ENCODE results near the gene SRL. TPM values are rescaled to one million over a fixed set of nuclear protein-coding genes. Genes with fewer than 3 reads are reported as not detected.

SRL gene
- total RNA-seq, 1 experiment from 2014 or later: not detected

DNA sequence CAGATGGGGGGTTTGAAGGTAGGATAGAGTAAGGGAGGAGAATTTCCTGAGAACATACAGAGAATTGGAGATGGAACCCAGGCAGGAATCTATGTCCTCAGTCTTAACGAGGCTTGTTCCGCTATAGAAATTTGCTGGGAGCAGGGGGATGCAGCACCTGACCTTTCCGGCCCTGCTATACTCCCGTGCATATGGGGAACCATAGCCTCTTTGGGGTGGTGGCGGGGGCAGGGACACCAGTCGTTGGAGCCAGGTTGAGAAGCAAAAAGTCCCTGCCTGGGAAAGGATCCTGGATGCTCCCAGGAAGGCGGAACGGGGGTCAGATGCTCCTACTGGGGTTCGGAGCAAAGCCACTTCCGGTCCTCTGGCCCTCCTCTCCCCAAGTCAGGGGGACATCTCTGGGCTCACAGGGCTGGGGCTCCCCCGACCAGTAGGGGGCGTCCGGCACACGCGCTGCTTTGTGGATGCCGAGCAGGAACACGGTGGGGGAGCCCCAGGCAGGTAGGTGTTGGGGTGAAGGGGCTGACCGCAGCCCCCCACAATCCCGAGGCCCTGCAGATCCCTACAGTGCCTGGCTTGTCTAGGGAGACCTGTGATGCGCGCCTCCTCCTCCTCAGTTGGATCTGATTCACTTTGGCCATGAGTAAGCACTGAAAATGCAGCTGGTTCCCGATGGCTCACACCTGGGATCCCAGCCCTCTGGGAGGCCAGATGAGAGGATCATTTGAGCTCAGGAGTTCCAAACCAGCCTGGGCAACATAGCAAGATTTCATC, 46.5 kb upstream of the SRL start:
- in situ Hi-C loops (cut with HindIII; ENCODE audit: low pct_unique_long_range_greater_than_20kb, low sequenced_read_pairs): no loop called here
- DNase-seq (ENCODE audit: low read depth, low spot score) (no peak), ATAC-seq (peak; percentile 82)
- no TSS peak for BruUV-seq (replicated peaks)
- Histone ChIP-seq H3K36me3 (ENCODE audit: control insufficient read depth, insufficient read depth, low read length) (no peaks in the 10 kb centered on the region), H3K27ac (ENCODE audit: low read length) (peak overlapping the region; percentile 25), H3K27me3 (ENCODE audit: control insufficient read depth, insufficient read depth, low read length) (no peaks in the 10 kb centered on the region), H3K4me3 (ENCODE audit: low read depth in 2 of 2, low read length in 2 of 2) (peak overlapping the region in 1 of 2 experiments; percentile 30; a peak in 2 of 4 replicates), H3K9me3 (ENCODE audit: control insufficient read depth, insufficient read depth, low read depth, low read length) (no peaks in the 10 kb centered on the region), H3K4me1 (ENCODE audit: control insufficient read depth, insufficient read depth, low read length) (peaks cover 34% of the 10 kb centered on the region)
- ChIA-PET CTCF (interaction anchor here (0.6 to 1.2 kb wide), 12 partner anchors 8 to 58 kb away, joined by 3 to 12 read pairs (median 5); no protein-coding TSS in a partner anchor), POLR2A (no interaction called here)
- intact Hi-C loops (cut with micrococcal nuclease; ENCODE audit: unreplicated experiment): loop anchor here (1.0 kb wide), 1 partner anchor 42 kb away; no protein-coding TSS in a partner anchor
- TF ChIP-seq, protein P1, sequence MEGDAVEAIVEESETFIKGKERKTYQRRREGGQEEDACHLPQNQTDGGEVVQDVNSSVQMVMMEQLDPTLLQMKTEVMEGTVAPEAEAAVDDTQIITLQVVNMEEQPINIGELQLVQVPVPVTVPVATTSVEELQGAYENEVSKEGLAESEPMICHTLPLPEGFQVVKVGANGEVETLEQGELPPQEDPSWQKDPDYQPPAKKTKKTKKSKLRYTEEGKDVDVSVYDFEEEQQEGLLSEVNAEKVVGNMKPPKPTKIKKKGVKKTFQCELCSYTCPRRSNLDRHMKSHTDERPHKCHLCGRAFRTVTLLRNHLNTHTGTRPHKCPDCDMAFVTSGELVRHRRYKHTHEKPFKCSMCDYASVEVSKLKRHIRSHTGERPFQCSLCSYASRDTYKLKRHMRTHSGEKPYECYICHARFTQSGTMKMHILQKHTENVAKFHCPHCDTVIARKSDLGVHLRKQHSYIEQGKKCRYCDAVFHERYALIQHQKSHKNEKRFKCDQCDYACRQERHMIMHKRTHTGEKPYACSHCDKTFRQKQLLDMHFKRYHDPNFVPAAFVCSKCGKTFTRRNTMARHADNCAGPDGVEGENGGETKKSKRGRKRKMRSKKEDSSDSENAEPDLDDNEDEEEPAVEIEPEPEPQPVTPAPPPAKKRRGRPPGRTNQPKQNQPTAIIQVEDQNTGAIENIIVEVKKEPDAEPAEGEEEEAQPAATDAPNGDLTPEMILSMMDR (IDR thresholded peaks at IDR 0.05): peak; percentile 99
- no peak for TF ChIP-seq SIN3A (IDR thresholded peaks at IDR 0.05; ENCODE audit: borderline replicate concordance, insufficient read depth, low read depth, low read length)
- TF ChIP-seq TCF7L2 (IDR thresholded peaks at IDR 0.05; ENCODE audit: low read depth, low read length): 0 out of 2 replicates have a peak, but pooled peaks have one; percentile 26
- TF ChIP-seq, protein P2, sequence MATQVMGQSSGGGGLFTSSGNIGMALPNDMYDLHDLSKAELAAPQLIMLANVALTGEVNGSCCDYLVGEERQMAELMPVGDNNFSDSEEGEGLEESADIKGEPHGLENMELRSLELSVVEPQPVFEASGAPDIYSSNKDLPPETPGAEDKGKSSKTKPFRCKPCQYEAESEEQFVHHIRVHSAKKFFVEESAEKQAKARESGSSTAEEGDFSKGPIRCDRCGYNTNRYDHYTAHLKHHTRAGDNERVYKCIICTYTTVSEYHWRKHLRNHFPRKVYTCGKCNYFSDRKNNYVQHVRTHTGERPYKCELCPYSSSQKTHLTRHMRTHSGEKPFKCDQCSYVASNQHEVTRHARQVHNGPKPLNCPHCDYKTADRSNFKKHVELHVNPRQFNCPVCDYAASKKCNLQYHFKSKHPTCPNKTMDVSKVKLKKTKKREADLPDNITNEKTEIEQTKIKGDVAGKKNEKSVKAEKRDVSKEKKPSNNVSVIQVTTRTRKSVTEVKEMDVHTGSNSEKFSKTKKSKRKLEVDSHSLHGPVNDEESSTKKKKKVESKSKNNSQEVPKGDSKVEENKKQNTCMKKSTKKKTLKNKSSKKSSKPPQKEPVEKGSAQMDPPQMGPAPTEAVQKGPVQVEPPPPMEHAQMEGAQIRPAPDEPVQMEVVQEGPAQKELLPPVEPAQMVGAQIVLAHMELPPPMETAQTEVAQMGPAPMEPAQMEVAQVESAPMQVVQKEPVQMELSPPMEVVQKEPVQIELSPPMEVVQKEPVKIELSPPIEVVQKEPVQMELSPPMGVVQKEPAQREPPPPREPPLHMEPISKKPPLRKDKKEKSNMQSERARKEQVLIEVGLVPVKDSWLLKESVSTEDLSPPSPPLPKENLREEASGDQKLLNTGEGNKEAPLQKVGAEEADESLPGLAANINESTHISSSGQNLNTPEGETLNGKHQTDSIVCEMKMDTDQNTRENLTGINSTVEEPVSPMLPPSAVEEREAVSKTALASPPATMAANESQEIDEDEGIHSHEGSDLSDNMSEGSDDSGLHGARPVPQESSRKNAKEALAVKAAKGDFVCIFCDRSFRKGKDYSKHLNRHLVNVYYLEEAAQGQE (IDR thresholded peaks at IDR 0.05; ENCODE audit: insufficient read depth in 1 of 2, low read depth in 2 of 2, low read length in 1 of 2): no peak

DNA sequence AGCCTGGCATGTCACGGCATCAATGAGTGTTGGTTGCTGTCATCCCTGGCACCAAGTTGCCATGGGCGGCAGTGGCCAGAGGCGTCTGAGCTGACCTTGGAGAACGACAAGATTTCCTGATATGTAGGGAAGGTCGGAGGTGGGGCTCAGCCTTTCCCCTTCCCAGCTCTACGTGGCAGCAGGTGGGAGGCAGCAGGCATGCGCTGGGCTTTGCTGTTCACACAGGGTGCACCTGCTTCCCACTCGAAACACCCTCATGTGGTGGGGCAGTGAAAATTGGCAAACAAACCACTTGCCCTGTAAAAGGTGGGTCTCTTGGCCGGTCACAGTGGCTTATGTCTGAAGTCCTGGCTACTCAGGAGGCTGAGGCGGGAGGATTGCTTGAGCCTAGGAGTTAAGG, 43.3 kb upstream of the SRL start:
- no peak overlapping the region for H3K4me3 ChIP-seq (ENCODE audit: low read depth in 2 of 2, low read length in 2 of 2)
- in situ Hi-C loops (cut with HindIII; ENCODE audit: low pct_unique_long_range_greater_than_20kb, low sequenced_read_pairs) (no loop called here), intact Hi-C loops (cut with micrococcal nuclease; ENCODE audit: unreplicated experiment) (no loop called here)
- BruUV-seq (replicated peaks): no TSS peak
- no peaks in the 10 kb centered on the region for H3K27me3 ChIP-seq (ENCODE audit: control insufficient read depth, insufficient read depth, low read length)
- no peaks in the 10 kb centered on the region for H3K36me3 ChIP-seq (ENCODE audit: control insufficient read depth, insufficient read depth, low read length)
- DNase-seq (ENCODE audit: low read depth, low spot score): no peak
- H3K4me1 ChIP-seq (ENCODE audit: control insufficient read depth, insufficient read depth, low read length): peaks cover 14% of the 10 kb centered on the region
- CTCF ChIA-PET: no interaction called here
- H3K27ac ChIP-seq (ENCODE audit: low read length): no peak overlapping the region
- TF ChIP-seq POLR2AphosphoS5 (IDR thresholded peaks at IDR 0.05; ENCODE audit: low read depth, low read length) (no peak), TCF7L2 (IDR thresholded peaks at IDR 0.05; ENCODE audit: low read depth, low read length) (no peak), SIN3A (IDR thresholded peaks at IDR 0.05; ENCODE audit: borderline replicate concordance, insufficient read depth, low read depth, low read length) (no peak)
- TF ChIP-seq, protein P1 (IDR thresholded peaks at IDR 0.05): no peak
- TF ChIP-seq, protein P2 (IDR thresholded peaks at IDR 0.05; ENCODE audit: insufficient read depth in 1 of 2, low read depth in 2 of 2, low read length in 1 of 2): no peak
- POLR2A ChIA-PET: no interaction called here
- no peaks in the 10 kb centered on the region for H3K9me3 ChIP-seq (ENCODE audit: control insufficient read depth, insufficient read depth, low read depth, low read length)
- ATAC-seq: no peak
